Neural cell (in vitro differentiated cells): ENCODE results near the gene KAT8. TPM values are rescaled to one million over a fixed set of nuclear protein-coding genes. Genes with fewer than 3 reads are reported as not detected.

ENCODE experiments used
- H2AFZ ChIP-seq: fragments of 200-600, 300-800 bp; sonication (generic), shearing (Covaris generic); 2 replicates; pipeline ENCODE4 v1.6.0; 2014; ENCODE audit warnings: low read depth, mild to moderate bottlenecking, antibody characterized with exemption, low read length, moderate library complexity
- H3F3A ChIP-seq: fragments of 200-600 bp; shearing (Covaris generic); 2 replicates; pipeline ENCODE4 v1.6.1; 2016; ENCODE audit warnings: mild to moderate bottlenecking, moderate library complexity, mixed read lengths, antibody characterized with exemption, low read length; ENCODE audit not compliant: insufficient read depth, poor library complexity, severe bottlenecking
- H3K27ac ChIP-seq: fragments of 200-600, 300-800 bp; sonication (generic), shearing (Covaris generic); 2 replicates; pipeline ENCODE4 v1.5.1; 2014; ENCODE audit warnings: mild to moderate bottlenecking, low read length, moderate library complexity
- H3K27me3 ChIP-seq: fragments of 300-800, 200-600 bp; sonication (generic), shearing (Covaris generic); 2 replicates; pipeline ENCODE4 v1.6.0; 2014; ENCODE audit warnings: mild to moderate bottlenecking, low read depth, low read length, moderate library complexity; ENCODE audit not compliant: insufficient read depth
- H3K36me3 ChIP-seq: fragments of 300-800, 200-600 bp; sonication (generic), shearing (Covaris generic); 2 replicates; pipeline ENCODE4 v1.5.1; 2014; ENCODE audit warnings: mild to moderate bottlenecking, antibody characterized with exemption, low read length, moderate library complexity; ENCODE audit not compliant: insufficient read depth
- H3K4me2 ChIP-seq: fragments of 300-800, 200-600 bp; sonication (generic), shearing (Covaris generic); 2 replicates; pipeline ENCODE4 v1.6.0; 2014; ENCODE audit warnings: mild to moderate bottlenecking, low read length
- H3K4me3 ChIP-seq: fragments of 300-800, 200-600 bp; sonication (generic), shearing (Covaris generic); 2 replicates; pipeline ENCODE4 v1.5.1; 2014; ENCODE audit warnings: mild to moderate bottlenecking, low read length, moderate library complexity
- H3K79me2 ChIP-seq: fragments of 200-600 bp; shearing (Covaris generic); replicated peaks from 2 replicates; pipeline ENCODE4 v1.6.0; 2014; ENCODE audit warnings: mild to moderate bottlenecking, low read length, moderate library complexity; ENCODE audit not compliant: insufficient read depth
- H3K9ac ChIP-seq: fragments of 300-800, 200-600 bp; sonication (generic), shearing (Covaris generic); 2 replicates; pipeline ENCODE4 v1.6.1; 2016; ENCODE audit warnings: mild to moderate bottlenecking, low read length, mixed read lengths
- H3K9me2 ChIP-seq: fragments of 200-600 bp; shearing (Covaris generic); 2 replicates; pipeline ENCODE4 v1.6.1; 2016; ENCODE audit warnings: mild to moderate bottlenecking, low read length, mixed read lengths; ENCODE audit not compliant: insufficient read depth
- H3K9me3 ChIP-seq: fragments of 200-600, 300-800 bp; sonication (generic), shearing (Covaris generic); 2 replicates; pipeline ENCODE4 v1.6.1; 2016; ENCODE audit warnings: mild to moderate bottlenecking, mixed run types, low read length, moderate library complexity, mixed read lengths
- H4K20me1 ChIP-seq: fragments of 200-600 bp; shearing (Covaris generic); 2 replicates; pipeline ENCODE4 v1.6.1; 2016; ENCODE audit warnings: mild to moderate bottlenecking, mixed run types; ENCODE audit not compliant: insufficient read depth
- CTCF ChIP-seq: fragments of 450-650 bp; IDR thresholded peaks from 2 replicates; pipeline ENCODE4 v1.5.1; 2014; ENCODE audit warnings: antibody characterized with exemption, mild to moderate bottlenecking, moderate library complexity; ENCODE audit not compliant: poor library complexity, severe bottlenecking
- EP300 ChIP-seq: fragments of 450-650 bp; conservative IDR thresholded peaks from 2 replicates; pipeline ENCODE4 v1.6.1; 2014; ENCODE audit warnings: antibody characterized with exemption, mild to moderate bottlenecking, moderate library complexity; ENCODE audit not compliant: poor library complexity, severe bottlenecking
- EZH2 ChIP-seq: fragments of 200-600, 300-800 bp; shearing (Covaris generic), sonication (generic); IDR thresholded peaks from 2 replicates; pipeline ENCODE4 v1.6.1; 2014; ENCODE audit warnings: antibody characterized with exemption, low read length, borderline replicate concordance, mild to moderate bottlenecking; ENCODE audit not compliant: insufficient read depth, poor library complexity, severe bottlenecking
- MXI1 ChIP-seq: fragments of 450-650 bp; conservative IDR thresholded peaks from 2 replicates; pipeline ENCODE4 v1.6.1; 2014; ENCODE audit warnings: antibody characterized with exemption, mild to moderate bottlenecking; ENCODE audit not compliant: poor library complexity, severe bottlenecking
- POLR2AphosphoS5 ChIP-seq: IDR thresholded peaks from 2 replicates; pipeline ENCODE4 v1.6.1; 2012
- RAD21 ChIP-seq: fragments of 450-650 bp; conservative IDR thresholded peaks from 2 replicates; pipeline ENCODE4 v1.6.1; 2014; ENCODE audit warnings: antibody characterized with exemption, mild to moderate bottlenecking, moderate library complexity
- REST ChIP-seq: IDR thresholded peaks from 2 replicates; pipeline ENCODE4 v1.6.1; 2012; ENCODE audit warnings: borderline replicate concordance
- SMC3 ChIP-seq: fragments of 450-650 bp; conservative IDR thresholded peaks from 2 replicates; pipeline ENCODE4 v1.6.1; 2014; ENCODE audit warnings: antibody characterized with exemption, mild to moderate bottlenecking, moderate library complexity; ENCODE audit not compliant: poor library complexity
- TAF1 ChIP-seq: IDR thresholded peaks from 2 replicates; pipeline ENCODE4 v1.6.1; 2012; ENCODE audit warnings: low read depth
- polyA plus RNA-seq: library from polyadenylated mRNA; depleted of rRNA; stranded (reverse); fragments of >200 nt; gene quantifications from 2 replicates; pipeline ENCODE4 v1.2.3, GENCODE V29; 2014

KAT8 gene
- polyA plus RNA-seq, 1 donor from 2014 or later: 98.0 TPM

DNA sequence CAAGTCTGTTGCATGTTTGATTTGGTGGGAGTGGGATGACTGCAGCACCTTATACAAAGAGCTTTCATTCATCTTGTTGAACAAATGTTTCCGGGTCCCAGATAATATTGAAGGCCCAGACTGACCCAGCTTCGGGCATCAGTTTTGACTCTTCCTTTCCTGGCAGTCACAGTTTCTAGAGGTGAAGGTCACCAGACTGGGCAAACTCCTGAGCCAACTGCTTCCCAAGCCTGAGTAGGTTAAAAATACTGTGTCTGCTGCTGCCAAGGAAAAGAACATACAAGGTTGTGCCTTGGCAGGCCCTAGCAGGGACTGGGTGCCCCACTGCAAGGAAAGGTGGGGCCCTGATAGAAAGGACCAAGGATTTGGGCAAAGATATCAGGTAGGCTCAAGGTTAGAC, 4.8 kb upstream of the KAT8 start:
- Histone ChIP-seq H3K4me3 (no peak overlapping the region), H4K20me1 (no peaks in the 10 kb centered on the region), H3K27ac (no peak overlapping the region), H3K79me2 (no peaks in the 10 kb centered on the region), H3K27me3 (no peaks in the 10 kb centered on the region), H3K9ac (no peak overlapping the region), H3K4me2 (no peak overlapping the region), H3K9me3 (no peaks in the 10 kb centered on the region), H3F3A (no peaks in the 10 kb centered on the region), H3K36me3 (no peaks in the 10 kb centered on the region), H2AFZ (no peak overlapping the region), H3K9me2 (no peaks in the 10 kb centered on the region)
- no peak for TF ChIP-seq EZH2
- TF ChIP-seq REST: no peak
- no peak for TF ChIP-seq CTCF
- no peak for TF ChIP-seq TAF1
- no peak for TF ChIP-seq EP300
- TF ChIP-seq MXI1: no peak
- no peak for TF ChIP-seq RAD21
- no peak for TF ChIP-seq POLR2AphosphoS5
- TF ChIP-seq SMC3: no peak

DNA sequence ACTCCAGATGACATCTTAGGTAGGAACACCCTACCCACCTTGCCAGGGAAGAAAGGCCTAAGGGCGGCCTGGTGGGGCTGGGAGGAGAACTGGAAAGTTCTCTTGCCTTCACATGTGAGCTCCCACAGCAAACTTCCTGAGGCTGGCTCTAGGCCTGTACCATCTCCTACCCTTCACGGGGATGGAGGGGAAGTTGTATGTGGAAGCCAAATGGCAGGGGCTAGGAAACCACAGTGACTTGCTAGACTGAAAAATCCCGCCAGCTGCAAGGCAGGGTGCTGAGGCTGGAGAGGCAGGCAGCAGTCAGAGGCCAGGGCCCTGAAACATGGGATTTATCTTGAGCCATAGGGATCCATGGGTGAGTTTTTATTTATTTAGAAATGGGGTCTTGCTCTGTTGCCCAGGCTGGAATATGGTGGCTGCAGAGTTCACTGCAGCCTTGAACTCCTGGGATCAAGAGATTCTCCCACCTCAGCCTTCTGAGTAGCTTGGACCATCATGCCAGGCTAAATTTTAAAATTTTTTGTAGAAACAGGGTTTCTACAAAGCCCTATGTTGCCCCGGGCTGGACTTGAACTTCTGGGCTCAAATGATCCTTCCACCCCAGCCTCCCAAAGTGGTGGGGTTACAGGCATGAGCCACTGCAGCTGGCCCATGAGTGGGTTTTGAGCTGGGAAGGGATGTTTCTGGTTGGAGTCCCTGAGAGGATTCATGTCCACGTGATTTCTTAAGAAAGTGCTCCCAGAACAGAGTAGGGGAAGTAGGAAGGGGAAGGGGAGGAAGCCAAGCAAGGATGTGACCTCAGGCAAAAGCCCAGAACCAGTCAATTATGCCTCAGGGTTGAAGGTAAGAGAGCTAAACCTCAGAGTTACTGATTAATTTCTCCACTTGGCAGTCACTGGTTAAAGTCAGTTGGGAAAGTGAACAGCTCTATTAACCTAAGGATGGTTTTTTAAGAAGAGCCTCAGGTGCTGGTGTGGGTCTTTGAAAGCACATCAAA, 4.0 kb upstream of the KAT8 start:
- no peak for TF ChIP-seq POLR2AphosphoS5
- TF ChIP-seq EZH2: no peak
- TF ChIP-seq MXI1: no peak
- TF ChIP-seq RAD21: no peak
- TF ChIP-seq TAF1: no peak
- TF ChIP-seq EP300: no peak
- no peak for TF ChIP-seq REST
- Histone ChIP-seq H3K9me2 (no peaks in the 10 kb centered on the region), H4K20me1 (no peaks in the 10 kb centered on the region), H3K36me3 (no peaks in the 10 kb centered on the region), H3K79me2 (peaks cover 1% of the 10 kb centered on the region), H3K9me3 (no peaks in the 10 kb centered on the region), H3K4me3 (no peak overlapping the region), H3K27me3 (no peaks in the 10 kb centered on the region), H3K9ac (no peak overlapping the region), H2AFZ (no peak overlapping the region), H3F3A (peaks cover 3% of the 10 kb centered on the region), H3K4me2 (no peak overlapping the region), H3K27ac (no peak overlapping the region)
